ENCODE results near the gene SLC25A14.
A peak's percentile ranks its signal among the peaks of the same experiment; 100 is the strongest.
"Not testable (repeated sequence)": the region's sequence is repeated elsewhere in the genome, so short reads cannot be mapped to it uniquely, and the experiment has no call there.

SLC25A14 gene

DNA sequence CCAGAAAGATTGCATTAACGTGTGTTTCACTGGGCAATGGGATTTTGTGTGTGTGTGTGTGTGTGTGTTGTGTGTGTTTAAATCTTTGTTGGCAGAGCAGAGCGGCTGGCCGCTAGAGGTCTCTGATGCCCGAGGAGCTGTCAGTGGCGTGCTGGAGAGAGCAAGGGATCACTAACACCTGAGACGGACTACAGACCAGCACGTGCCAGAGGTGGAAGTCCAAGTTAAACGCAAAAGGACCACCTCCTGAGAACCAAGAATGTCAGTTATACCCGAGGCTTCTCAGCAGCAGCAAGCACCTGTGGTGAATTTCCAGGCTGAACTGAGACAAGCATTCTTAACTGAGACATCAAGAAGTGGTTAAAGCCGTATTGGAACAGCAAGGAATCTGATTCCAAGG lies 9.0 kb upstream of the SLC25A14 start:
- no peak overlapping the region for H2BK12ac ChIP-seq (ENCODE audit: low read length)
- H2BK5ac ChIP-seq (ENCODE audit: low read length) = no peak overlapping the region
- no peak overlapping the region for H2BK120ac ChIP-seq (ENCODE audit: low read depth, low read length)
- peak; percentile 5 for DNase-seq (ENCODE audit: low spot score)
- no peak overlapping the region for H2AK5ac ChIP-seq (ENCODE audit: low read depth, low read length)
- no peaks in the 10 kb centered on the region for H3K27me3 ChIP-seq (ENCODE audit: control insufficient read depth in 3 of 3, insufficient read depth in 3 of 3, low read depth in 1 of 3, low read length in 3 of 3)
- H3K9ac ChIP-seq (ENCODE audit: low read depth, low read length, poor library complexity) = no peak overlapping the region
- no peaks in the 10 kb centered on the region for H3K79me1 ChIP-seq (ENCODE audit: low read depth, low read length)
- no peaks in the 10 kb centered on the region for H3K36me3 ChIP-seq (replicated peaks in 1 of 2; ENCODE audit: control insufficient read depth in 2 of 2, insufficient read depth in 2 of 2, low read length in 2 of 2)
- H3K4me1 ChIP-seq (ENCODE audit: control insufficient read depth in 2 of 2, insufficient read depth in 1 of 2, low read depth in 1 of 2, low read length in 2 of 2) = no peaks in the 10 kb centered on the region
- no peak overlapping the region for H3K4me3 ChIP-seq (ENCODE audit: low read length in 2 of 2)
- H3K27ac ChIP-seq (replicated peaks; ENCODE audit: low read length) = no peak overlapping the region
- no peak overlapping the region for H3K14ac ChIP-seq (ENCODE audit: low read length)
- no peak overlapping the region for H4K91ac ChIP-seq (ENCODE audit: low read depth, low read length, poor library complexity)
- H4K8ac ChIP-seq (ENCODE audit: low read depth, low read length) = no peak overlapping the region
- no CpG with 5 or more reads among the region's 10 CpGs for WGBS, 2 donors (ENCODE audit: extremely low coverage in 2 of 2, insufficient read length in 2 of 2, insufficient replicate concordance in 1 of 2)
- H3K23ac ChIP-seq (ENCODE audit: low read depth, low read length, poor library complexity) = no peak overlapping the region
- no peak overlapping the region for H3K18ac ChIP-seq (ENCODE audit: low read length)
- no peak overlapping the region for H3K4ac ChIP-seq (ENCODE audit: low read length)
- H2AFZ ChIP-seq (ENCODE audit: low read length) = peak overlapping the region; percentile 27
- no peak overlapping the region for H3K4me2 ChIP-seq (ENCODE audit: insufficient read depth, low read length, poor library complexity, severe bottlenecking)
- H3K9me3 ChIP-seq (replicated peaks in 1 of 2; ENCODE audit: control insufficient read depth in 2 of 2, insufficient read depth in 1 of 2, low read depth in 1 of 2, low read length in 2 of 2) = no peaks in the 10 kb centered on the region
- H2BK15ac ChIP-seq (ENCODE audit: low read length) = no peak overlapping the region

DNA sequence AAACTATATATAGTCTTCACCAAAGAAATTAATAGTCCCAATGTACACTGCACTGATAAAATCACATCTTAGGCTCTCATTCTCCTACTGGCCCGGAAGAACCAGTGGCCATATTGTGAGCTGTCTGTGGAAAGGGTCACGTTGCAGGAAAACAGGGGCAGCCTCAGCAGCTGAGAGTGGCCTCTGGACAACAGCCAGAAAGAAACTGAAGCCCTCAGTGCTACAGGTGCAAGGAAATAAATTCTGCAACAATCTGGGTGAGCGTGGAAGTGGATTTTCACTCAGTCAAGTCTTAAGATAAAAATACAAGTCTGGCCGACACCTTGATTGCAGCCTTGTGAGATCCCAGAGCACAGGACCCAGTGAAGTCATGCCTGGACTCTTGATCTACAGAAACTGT lies 3.2 kb upstream of the SLC25A14 start:
- Histone ChIP-seq H3K9ac (ENCODE audit: low read depth, low read length, poor library complexity) (no peak overlapping the region), H3K18ac (ENCODE audit: low read length) (no peak overlapping the region)
- no CpG with 5 or more reads among the region's 4 CpGs for WGBS, 2 donors (ENCODE audit: extremely low coverage in 2 of 2, insufficient read length in 2 of 2, insufficient replicate concordance in 1 of 2)

DNA sequence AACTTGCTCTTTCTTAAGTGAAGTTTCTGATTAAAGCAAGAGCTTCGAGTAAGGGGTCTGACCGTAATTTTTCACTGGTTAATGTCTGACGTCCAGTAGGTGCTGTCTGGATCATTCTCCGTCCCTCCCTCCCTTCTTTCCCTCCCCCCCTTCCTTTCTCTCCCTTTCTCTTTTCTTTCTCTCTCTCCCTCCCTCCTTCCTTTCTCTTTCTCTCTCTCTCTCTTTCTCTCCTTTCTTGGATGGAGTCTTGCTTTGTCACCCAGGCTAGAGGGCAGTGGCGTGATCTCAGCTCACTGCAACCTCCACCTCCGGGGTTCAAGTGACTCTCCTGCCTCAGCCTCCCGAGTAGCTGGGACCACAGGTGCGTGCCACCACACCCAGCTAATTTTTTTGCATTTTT lies 850 bp upstream of the SLC25A14 start:
- H3K27ac ChIP-seq (replicated peaks; ENCODE audit: low read length); H4K91ac ChIP-seq (ENCODE audit: low read depth, low read length, poor library complexity); H3K4ac ChIP-seq (ENCODE audit: low read length); H3K9ac ChIP-seq (ENCODE audit: low read depth, low read length, poor library complexity); H3K4me1 ChIP-seq (ENCODE audit: control insufficient read depth in 2 of 2, insufficient read depth in 1 of 2, low read depth in 1 of 2, low read length in 2 of 2); H3K27me3 ChIP-seq (ENCODE audit: control insufficient read depth in 3 of 3, insufficient read depth in 3 of 3, low read depth in 1 of 3, low read length in 3 of 3); H3K23ac ChIP-seq (ENCODE audit: low read depth, low read length, poor library complexity); H3K36me3 ChIP-seq (replicated peaks in 1 of 2; ENCODE audit: control insufficient read depth in 2 of 2, insufficient read depth in 2 of 2, low read length in 2 of 2); H3K79me1 ChIP-seq (ENCODE audit: low read depth, low read length); H2BK5ac ChIP-seq (ENCODE audit: low read length); H2BK120ac ChIP-seq (ENCODE audit: low read depth, low read length); H3K14ac ChIP-seq (ENCODE audit: low read length); H2BK15ac ChIP-seq (ENCODE audit: low read length); H2AK5ac ChIP-seq (ENCODE audit: low read depth, low read length); H3K9me3 ChIP-seq (replicated peaks in 1 of 2; ENCODE audit: control insufficient read depth in 2 of 2, insufficient read depth in 1 of 2, low read depth in 1 of 2, low read length in 2 of 2); H2BK12ac ChIP-seq (ENCODE audit: low read length); H4K8ac ChIP-seq (ENCODE audit: low read depth, low read length); DNase-seq (ENCODE audit: low spot score); H3K18ac ChIP-seq (ENCODE audit: low read length): not testable (repeated sequence)
- Histone ChIP-seq H3K4me2 (ENCODE audit: insufficient read depth, low read length, poor library complexity, severe bottlenecking) (peak overlapping the region; percentile 49), H2AFZ (ENCODE audit: low read length) (peak overlapping the region; percentile 95), H3K4me3 (ENCODE audit: low read length in 2 of 2) (peak overlapping the region in 1 of 2 donors; percentile 73)
- WGBS, 2 donors (ENCODE audit: extremely low coverage in 2 of 2, insufficient read length in 2 of 2, insufficient replicate concordance in 1 of 2) = no CpG with 5 or more reads among the region's 8 CpGs

More for the DNA sequence above, 3.2 kb upstream of the SLC25A14 start:
- peaks cover 0 to 2% of the 10 kb centered on the region in 2 donors for H3K4me1 ChIP-seq (ENCODE audit: control insufficient read depth in 2 of 2, insufficient read depth in 1 of 2, low read depth in 1 of 2, low read length in 2 of 2)
- no peak overlapping the region for H2BK120ac ChIP-seq (ENCODE audit: low read depth, low read length)
- H3K9me3 ChIP-seq (replicated peaks in 1 of 2; ENCODE audit: control insufficient read depth in 2 of 2, insufficient read depth in 1 of 2, low read depth in 1 of 2, low read length in 2 of 2) = no peaks in the 10 kb centered on the region
- H3K27me3 ChIP-seq (ENCODE audit: control insufficient read depth in 3 of 3, insufficient read depth in 3 of 3, low read depth in 1 of 3, low read length in 3 of 3) = no peaks in the 10 kb centered on the region
- DNase-seq (ENCODE audit: low spot score) = no peak
- no peak overlapping the region for H2AK5ac ChIP-seq (ENCODE audit: low read depth, low read length)
- no peaks in the 10 kb centered on the region for H3K79me1 ChIP-seq (ENCODE audit: low read depth, low read length)
- no peaks in the 10 kb centered on the region for H3K36me3 ChIP-seq (replicated peaks in 1 of 2; ENCODE audit: control insufficient read depth in 2 of 2, insufficient read depth in 2 of 2, low read length in 2 of 2)
- no peak overlapping the region for H3K14ac ChIP-seq (ENCODE audit: low read length)
- no peak overlapping the region for H2BK12ac ChIP-seq (ENCODE audit: low read length)
- no peak overlapping the region for H2BK15ac ChIP-seq (ENCODE audit: low read length)
- no peak overlapping the region for H3K4me2 ChIP-seq (ENCODE audit: insufficient read depth, low read length, poor library complexity, severe bottlenecking)
- no peak overlapping the region for H4K8ac ChIP-seq (ENCODE audit: low read depth, low read length)
- H3K27ac ChIP-seq (replicated peaks; ENCODE audit: low read length) = no peak overlapping the region
- H4K91ac ChIP-seq (ENCODE audit: low read depth, low read length, poor library complexity) = no peak overlapping the region
- no peak overlapping the region for H3K4me3 ChIP-seq (ENCODE audit: low read length in 2 of 2)
- no peak overlapping the region for H3K4ac ChIP-seq (ENCODE audit: low read length)
- H3K23ac ChIP-seq (ENCODE audit: low read depth, low read length, poor library complexity) = no peak overlapping the region
- peak overlapping the region; percentile 41 for H2AFZ ChIP-seq (ENCODE audit: low read length)
- no peak overlapping the region for H2BK5ac ChIP-seq (ENCODE audit: low read length)

- Histone ChIP-seq H2AK5ac (ENCODE audit: low read depth, low read length) (no peak overlapping the region), H3K4me1 (ENCODE audit: control insufficient read depth in 2 of 2, insufficient read depth in 1 of 2, low read depth in 1 of 2, low read length in 2 of 2) (peaks cover 0 to 2% of the 10 kb centered on the region in 2 donors), H3K4me2 (ENCODE audit: insufficient read depth, low read length, poor library complexity, severe bottlenecking) (peak overlapping the region; percentile 49), H3K27me3 (ENCODE audit: control insufficient read depth in 3 of 3, insufficient read depth in 3 of 3, low read depth in 1 of 3, low read length in 3 of 3) (no peaks in the 10 kb centered on the region), H3K9ac (ENCODE audit: low read depth, low read length, poor library complexity) (no peak overlapping the region), H3K79me1 (ENCODE audit: low read depth, low read length) (no peaks in the 10 kb centered on the region), H3K18ac (ENCODE audit: low read length) (no peak overlapping the region), H3K4me3 (ENCODE audit: low read length in 2 of 2) (peak overlapping the region; percentile 73 to 86), H3K36me3 (replicated peaks in 1 of 2; ENCODE audit: control insufficient read depth in 2 of 2, insufficient read depth in 2 of 2, low read length in 2 of 2) (no peaks in the 10 kb centered on the region), H3K4ac (ENCODE audit: low read length) (no peak overlapping the region), H2BK5ac (ENCODE audit: low read length) (no peak overlapping the region), H3K9me3 (replicated peaks in 1 of 2; ENCODE audit: control insufficient read depth in 2 of 2, insufficient read depth in 1 of 2, low read depth in 1 of 2, low read length in 2 of 2) (no peaks in the 10 kb centered on the region), H4K91ac (ENCODE audit: low read depth, low read length, poor library complexity) (no peak overlapping the region), H2BK120ac (ENCODE audit: low read depth, low read length) (no peak overlapping the region), H3K14ac (ENCODE audit: low read length) (no peak overlapping the region), H2AFZ (ENCODE audit: low read length) (peak overlapping the region; percentile 95), H4K8ac (ENCODE audit: low read depth, low read length) (no peak overlapping the region), H2BK12ac (ENCODE audit: low read length) (no peak overlapping the region), H3K23ac (ENCODE audit: low read depth, low read length, poor library complexity) (no peak overlapping the region), H3K27ac (replicated peaks; ENCODE audit: low read length) (no peak overlapping the region), H2BK15ac (ENCODE audit: low read length) (no peak overlapping the region)
- WGBS, 2 donors (ENCODE audit: extremely low coverage in 2 of 2, insufficient read length in 2 of 2, insufficient replicate concordance in 1 of 2) = no CpG with 5 or more reads among the region's 9 CpGs
- DNase-seq (ENCODE audit: low spot score) = peak; percentile 0
Measured at GRCh38 chrX:130340271-130340670, 552 bp downstream of the SLC25A14 start.
